DND-41 (cell line): ENCODE data around the gene ZEB1.

Experiments used
- ATAC-seq: fragments of 200-7000 bp; cut with Tn5 transposase; 3 replicates; pipeline ENCODE4 v1.9.1; 2021; ENCODE audit warnings: low read depth; ENCODE audit not compliant: insufficient read depth
- DNase-seq: peaks from one replicate; pipeline ENCODE4 v3.0.0-alpha.2; 2020
- H2AFZ ChIP-seq: 2 replicates; pipeline ENCODE4 v1.6.0; 2012; ENCODE audit warnings: low read depth, low read length
- H3K27ac ChIP-seq: 2 replicates; pipeline ENCODE4 v1.5.1; 2012; ENCODE audit warnings: low read length, inconsistent platforms
- H3K27me3 ChIP-seq: fragments of 200-600 bp; sonication (generic); 2 replicates; pipeline ENCODE4 v1.6.0; 2012; ENCODE audit warnings: low read length, mild to moderate bottlenecking, inconsistent platforms; ENCODE audit not compliant: insufficient read depth, poor library complexity
- H3K36me3 ChIP-seq: 2 replicates; pipeline ENCODE4 v1.5.1; 2012; ENCODE audit warnings: low read length, inconsistent platforms; ENCODE audit not compliant: insufficient read depth
- H3K4me1 ChIP-seq: 2 replicates; pipeline ENCODE4 v1.5.1; 2012; ENCODE audit warnings: mild to moderate bottlenecking, low read length; ENCODE audit not compliant: insufficient read depth
- H3K4me2 ChIP-seq: 2 replicates; pipeline ENCODE4 v1.6.0; 2012; ENCODE audit warnings: mild to moderate bottlenecking, moderate library complexity, low read length, inconsistent platforms; ENCODE audit not compliant: insufficient read depth
- H3K4me3 ChIP-seq, 2 experiments: fragments of 200-600 bp in 1 of 2; shearing (Covaris generic) in 1 of 2; 2 replicates each; pipeline ENCODE4 v1.5.1; 2012 to 2016; ENCODE audit warnings: inconsistent platforms in 2 of 2, low read length in 2 of 2, mild to moderate bottlenecking in 2 of 2, low read depth in 1 of 2, moderate library complexity in 1 of 2
- H3K79me2 ChIP-seq: 2 replicates; pipeline ENCODE4 v1.6.0; 2012; ENCODE audit warnings: low read length, inconsistent platforms; ENCODE audit not compliant: insufficient read depth
- H3K9ac ChIP-seq: 2 replicates; pipeline ENCODE4 v1.6.0; 2012; ENCODE audit warnings: low read depth, mild to moderate bottlenecking, inconsistent platforms, low read length, moderate library complexity
- H3K9me3 ChIP-seq: 2 replicates; pipeline ENCODE4 v1.5.1; 2012; ENCODE audit warnings: low read length, moderate library complexity, mild to moderate bottlenecking, inconsistent platforms; ENCODE audit not compliant: insufficient read depth, severe bottlenecking
- H4K20me1 ChIP-seq: 2 replicates; pipeline ENCODE4 v1.6.0; 2012; ENCODE audit warnings: low read length; ENCODE audit not compliant: insufficient read depth
- CTCF ChIP-seq: IDR thresholded peaks from 2 replicates; pipeline ENCODE4 v1.5.1; 2012; ENCODE audit warnings: borderline replicate concordance, low read length, moderate library complexity, mild to moderate bottlenecking; ENCODE audit not compliant: poor library complexity, severe bottlenecking; ENCODE audit errors: extremely low read depth
- EZH2 ChIP-seq: IDR thresholded peaks from 3 replicates; pipeline ENCODE4 v1.6.1; 2012; ENCODE audit warnings: borderline replicate concordance, low read depth, mild to moderate bottlenecking, moderate library complexity, low read length, inconsistent platforms; ENCODE audit not compliant: severe bottlenecking

The ZEB1 gene

DNA sequence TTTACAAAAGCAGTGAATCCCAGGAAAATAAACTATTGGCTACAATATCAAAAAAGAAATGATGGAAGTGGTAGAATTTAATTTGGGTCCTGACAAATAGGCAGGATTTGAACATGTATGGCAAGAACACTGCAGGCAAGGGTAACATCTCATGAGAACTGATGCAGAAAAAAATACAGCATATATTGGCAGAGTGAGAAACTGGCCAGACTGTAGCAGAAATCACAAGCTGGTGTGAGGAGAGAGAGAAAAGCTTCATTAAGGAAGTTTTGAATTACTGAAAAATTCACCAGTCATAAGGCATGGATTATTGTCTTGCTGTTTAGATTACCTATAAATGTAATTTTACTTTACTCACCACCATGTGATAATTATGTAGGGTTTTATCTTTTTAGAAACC lies 77.4 kb downstream of the ZEB1 start:
- Histone ChIP-seq H3K9me3 (no peaks in the 10 kb centered on the region), H3K9ac (no peak overlapping the region), H2AFZ (no peak overlapping the region), H3K4me2 (no peak overlapping the region), H3K4me3 (no peak overlapping the region), H3K36me3 (peaks cover 32% of the 10 kb centered on the region), H3K27me3 (no peaks in the 10 kb centered on the region), H3K4me1 (peaks cover 3% of the 10 kb centered on the region; the same call in 1 of the 2 replicates), H4K20me1 (peaks cover 46% of the 10 kb centered on the region; the same call in 1 of the 2 replicates), H3K27ac (no peak overlapping the region), H3K79me2 (peaks cover 98% of the 10 kb centered on the region)
- ATAC-seq, result no peak
- DNase-seq, result no peak
- TF ChIP-seq EZH2 (no peak), CTCF (no peak)

GRCh38 chr10:31397852-31398251 lies 78.8 kb downstream of the ZEB1 start:
- Histone ChIP-seq H4K20me1 (peaks cover 48% of the 10 kb centered on the region; the same call in 1 of the 2 replicates), H3K27me3 (no peaks in the 10 kb centered on the region), H3K4me2 (no peak overlapping the region), H3K79me2 (peaks cover 98% of the 10 kb centered on the region), H3K9me3 (no peaks in the 10 kb centered on the region), H3K4me3 (no peak overlapping the region), H3K4me1 (peaks cover 3% of the 10 kb centered on the region; the same call in 1 of the 2 replicates), H3K9ac (no peak overlapping the region), H3K27ac (no peak overlapping the region), H2AFZ (no peak overlapping the region), H3K36me3 (peaks cover 26% of the 10 kb centered on the region)
- ATAC-seq (peak; percentile 58), DNase-seq (no peak)
- no peak for TF ChIP-seq EZH2

GRCh38 chr10:31399171-31399570 lies 80.2 kb downstream of the ZEB1 start:
- Histone ChIP-seq H4K20me1 (peaks cover 42% of the 10 kb centered on the region; the same call in 1 of the 2 replicates), H3K27ac (no peak overlapping the region), H3K4me3 (no peak overlapping the region), H3K36me3 (peaks cover 25% of the 10 kb centered on the region), H3K4me1 (peaks cover 3% of the 10 kb centered on the region; the same call in 1 of the 2 replicates), H3K9ac (no peak overlapping the region), H2AFZ (no peak overlapping the region), H3K9me3 (no peaks in the 10 kb centered on the region), H3K79me2 (peaks cover 98% of the 10 kb centered on the region), H3K4me2 (no peak overlapping the region), H3K27me3 (no peaks in the 10 kb centered on the region)
- TF ChIP-seq CTCF (no peak), EZH2 (no peak)
- no peak for ATAC-seq
- no peak for DNase-seq

GRCh38 chr10:31399631-31400030 lies 80.6 kb downstream of the ZEB1 start:
- H3K4me1 ChIP-seq, result peaks cover 3% of the 10 kb centered on the region; the same call in 1 of the 2 replicates
- H4K20me1 ChIP-seq, result peaks cover 39% of the 10 kb centered on the region; the same call in 1 of the 2 replicates
- DNase-seq, result no peak
- H3K9ac ChIP-seq, result no peak overlapping the region
- H3K79me2 ChIP-seq, result peaks cover 98% of the 10 kb centered on the region
- no peak for ATAC-seq
- no peak overlapping the region for H2AFZ ChIP-seq
- no peak overlapping the region for H3K4me3 ChIP-seq
- no peak overlapping the region for H3K27ac ChIP-seq
- no peaks in the 10 kb centered on the region for H3K9me3 ChIP-seq
- H3K4me2 ChIP-seq, result no peak overlapping the region
- no peaks in the 10 kb centered on the region for H3K27me3 ChIP-seq
- TF ChIP-seq CTCF (no peak), EZH2 (no peak)
- peaks cover 21% of the 10 kb centered on the region for H3K36me3 ChIP-seq
